H1 (cell line): ENCODE results near the gene FSTL4. TPM values are rescaled to one million over a fixed set of nuclear protein-coding genes. Genes with fewer than 3 reads are reported as not detected.

Experiments
- CTCF ChIA-PET: fragments of 300-600 bp; sonication (Branson Sonifier 250); formaldehyde crosslinking; loops from one replicate; lab custom pipeline; 2021; ENCODE audit not compliant: partially characterized antibody; lab: Charles Lee
- POLR2A ChIA-PET: fragments of 300-600 bp; sonication (Branson Sonifier 250); formaldehyde crosslinking; loops from one replicate; lab custom pipeline; 2021; ENCODE audit warnings: inconsistent platforms; ENCODE audit not compliant: partially characterized antibody; lab: Charles Lee
- DNase-seq, 2 experiments: peaks; one replicate each; pipeline versions ENCODE4 v3.0.0 to v3.0.0-alpha.2; 2010 to 2022; ENCODE audit warnings: low spot score in 2 of 2, low read depth in 1 of 2, mixed read lengths in 1 of 2
- FAIRE-seq: peaks from 2 replicates; lab custom pipeline; 2011; peaks lifted over from hg19 to GRCh38; lab: Jason Lieb, UNC
- H2AFZ ChIP-seq: 2 replicates; pipeline ENCODE4 v1.8.1; 2012; ENCODE audit warnings: low read length, inconsistent platforms
- H2AK5ac ChIP-seq: 2 replicates; pipeline ENCODE4 v1.6.1; 2013; ENCODE audit warnings: low read depth, low read length
- H2BK120ac ChIP-seq: replicated peaks from 2 replicates; pipeline ENCODE3; 2013; ENCODE audit warnings: low read depth, low read length, inconsistent platforms
- H2BK12ac ChIP-seq: 2 replicates; pipeline ENCODE4 v1.6.1; 2013; ENCODE audit warnings: low read depth, low read length
- H2BK15ac ChIP-seq: 2 replicates; pipeline ENCODE4 v1.6.1; 2013; ENCODE audit warnings: low read length
- H2BK20ac ChIP-seq: 2 replicates; pipeline ENCODE4 v1.6.1; 2013; ENCODE audit warnings: low read length
- H2BK5ac ChIP-seq: 2 replicates; pipeline ENCODE4 v1.6.1; 2013; ENCODE audit warnings: low read depth, low read length
- H3K14ac ChIP-seq: 2 replicates; pipeline ENCODE4 v1.6.1; 2013; ENCODE audit warnings: inconsistent platforms; ENCODE audit not compliant: insufficient read length
- H3K18ac ChIP-seq: 2 replicates; pipeline ENCODE4 v1.6.1; 2013; ENCODE audit warnings: low read length; ENCODE audit errors: extremely low read depth
- H3K23ac ChIP-seq: 2 replicates; pipeline ENCODE4 v1.6.1; 2013; ENCODE audit warnings: inconsistent platforms; ENCODE audit not compliant: insufficient read length
- H3K23me2 ChIP-seq: 2 replicates; pipeline ENCODE4 v1.6.1; 2013; ENCODE audit warnings: low read depth, low read length
- H3K27ac ChIP-seq: 2 replicates; pipeline ENCODE4 v1.6.1; 2011; ENCODE audit warnings: low read depth, low read length, inconsistent platforms
- H3K27me3 ChIP-seq, 4 experiments: replicated peaks in 1 of 4; 1 replicate in 1 of 4; 2 replicates in 3 of 4; pipeline versions ENCODE4 v1.6.1 to v1.8.1; 2011 to 2013; ENCODE audit warnings: low read length in 3 of 4, mild to moderate bottlenecking in 3 of 4, inconsistent platforms in 2 of 4, mixed read lengths in 2 of 4, moderate library complexity in 1 of 4; ENCODE audit not compliant: control insufficient read depth in 3 of 4, insufficient read depth in 3 of 4; ENCODE audit errors: extremely low read depth in 1 of 4
- H3K36me3 ChIP-seq, 4 experiments: 2 replicates each; pipeline versions ENCODE4 v1.6.1 to v1.8.1; 2011 to 2013; ENCODE audit warnings: mild to moderate bottlenecking in 4 of 4, low read length in 3 of 4, moderate library complexity in 2 of 4, control low read depth in 1 of 4, inconsistent platforms in 1 of 4; ENCODE audit not compliant: insufficient read depth in 4 of 4, control insufficient read depth in 2 of 4
- H3K4ac ChIP-seq: replicated peaks from 2 replicates; pipeline ENCODE3; 2013; ENCODE audit warnings: low read length, low read depth, mixed read lengths, inconsistent platforms; ENCODE audit not compliant: insufficient read length
- H3K4me1 ChIP-seq, 4 experiments: replicated peaks in 1 of 4; 1 replicate in 1 of 4; 2 replicates in 3 of 4; pipeline versions ENCODE4 v1.6.1 to v1.8.1; 2011 to 2013; ENCODE audit warnings: low read length in 3 of 4, inconsistent platforms in 2 of 4, mixed read lengths in 1 of 4; ENCODE audit not compliant: insufficient read depth in 4 of 4, control insufficient read depth in 3 of 4
- H3K4me2 ChIP-seq, 2 experiments: 2 replicates each; pipeline versions ENCODE4 v1.6.1 to v1.8.1; 2011 to 2013; ENCODE audit warnings: low read depth in 2 of 2, low read length in 2 of 2, control low read depth in 1 of 2, inconsistent platforms in 1 of 2, mild to moderate bottlenecking in 1 of 2; ENCODE audit not compliant: insufficient read depth in 1 of 2
- H3K4me3 ChIP-seq, 4 experiments: fragments of 200-600, 300-600 bp in 1 of 4; sonication (generic), shearing (Covaris generic), sonication (Bioruptor Twin) in 1 of 4; 2 replicates each; pipeline versions ENCODE4 v1.5.1 to v1.8.1; 2011 to 2016; ENCODE audit warnings: low read length in 4 of 4, low read depth in 3 of 4, control low read depth in 2 of 4, inconsistent platforms in 2 of 4, mild to moderate bottlenecking in 2 of 4, mixed read lengths in 1 of 4, moderate library complexity in 1 of 4; ENCODE audit not compliant: insufficient read depth in 2 of 4; ENCODE audit errors: extremely low read depth in 1 of 4
- H3K56ac ChIP-seq: replicated peaks from 2 replicates; pipeline ENCODE3; 2013; ENCODE audit warnings: low read depth, mild to moderate bottlenecking, mixed read lengths, low read length, inconsistent platforms; ENCODE audit not compliant: insufficient read length
- H3K79me1 ChIP-seq: 2 replicates; pipeline ENCODE4 v1.6.1; 2013; ENCODE audit warnings: low read depth, low read length, control low read depth
- H3K79me2 ChIP-seq, 2 experiments: 2 replicates each; pipeline versions ENCODE4 v1.6.1 to v1.8.1; 2012 to 2013; ENCODE audit warnings: low read length in 2 of 2, mild to moderate bottlenecking in 2 of 2, inconsistent platforms in 1 of 2; ENCODE audit not compliant: insufficient read depth in 2 of 2, control insufficient read depth in 1 of 2
- H3K9ac ChIP-seq, 4 experiments: replicated peaks in 1 of 4; 1 replicate in 1 of 4; 2 replicates in 3 of 4; pipeline versions ENCODE4 v1.6.1 to v1.8.1; 2011 to 2013; ENCODE audit warnings: low read depth in 3 of 4, low read length in 3 of 4, control low read depth in 2 of 4, mild to moderate bottlenecking in 2 of 4, moderate library complexity in 2 of 4, inconsistent platforms in 1 of 4; ENCODE audit errors: extremely low read depth in 1 of 4
- H3K9me3 ChIP-seq, 2 experiments: 2 replicates each; pipeline versions ENCODE4 v1.6.1 to v1.8.1; 2012 to 2013; ENCODE audit warnings: mild to moderate bottlenecking in 2 of 2, moderate library complexity in 2 of 2, control low read depth in 1 of 2, inconsistent platforms in 1 of 2, low read depth in 1 of 2, low read length in 1 of 2, mixed read lengths in 1 of 2; ENCODE audit not compliant: insufficient read depth in 2 of 2
- H4K20me1 ChIP-seq, 2 experiments: replicated peaks in 1 of 2; 2 replicates each; pipeline versions ENCODE3 to v1.8.1; 2011 to 2013; ENCODE audit warnings: inconsistent platforms in 2 of 2, low read length in 2 of 2, mild to moderate bottlenecking in 1 of 2; ENCODE audit not compliant: insufficient read depth in 2 of 2, control insufficient read depth in 1 of 2
- H4K5ac ChIP-seq: 2 replicates; pipeline ENCODE4 v1.6.1; 2013; ENCODE audit warnings: low read length, low read depth, mixed read lengths, inconsistent platforms; ENCODE audit not compliant: insufficient read length
- H4K8ac ChIP-seq: 2 replicates; pipeline ENCODE4 v1.8.0; 2013; ENCODE audit warnings: mild to moderate bottlenecking, moderate library complexity, low read length, inconsistent platforms; ENCODE audit not compliant: insufficient read depth; ENCODE audit errors: extremely low read depth
- H4K91ac ChIP-seq: replicated peaks from 2 replicates; pipeline ENCODE3; 2013; ENCODE audit warnings: low read length, mixed read lengths, inconsistent platforms; ENCODE audit not compliant: insufficient read length
- BCL11A ChIP-seq, 2 experiments: IDR thresholded peaks; one replicate each; pipeline ENCODE4 v1.6.1; 2011; ENCODE audit warnings: low read depth in 2 of 2, low read length in 2 of 2, mild to moderate bottlenecking in 2 of 2
- CHD1 ChIP-seq: IDR thresholded peaks from 2 replicates; pipeline ENCODE4 v1.6.1; 2012; ENCODE audit warnings: low read depth, low read length, improper control_type of control experiment
- EGR1 ChIP-seq: IDR thresholded peaks from 2 replicates; pipeline ENCODE4 v1.6.1; 2011; ENCODE audit warnings: low read depth, low read length, borderline replicate concordance
- GABPA ChIP-seq: IDR thresholded peaks from 2 replicates; pipeline ENCODE4 v1.6.1; 2011; ENCODE audit warnings: mild to moderate bottlenecking, low read length, moderate library complexity, borderline replicate concordance; ENCODE audit not compliant: insufficient read depth
- GTF2F1 ChIP-seq: IDR thresholded peaks from 2 replicates; pipeline ENCODE4 v1.6.1; 2012; ENCODE audit warnings: low read depth, low read length, improper control_type of control experiment, borderline replicate concordance
- JUND ChIP-seq: IDR thresholded peaks from 2 replicates; pipeline ENCODE4 v1.6.1; 2011; ENCODE audit warnings: mild to moderate bottlenecking, improper control_type of control experiment, low read length
- MAFK ChIP-seq: IDR thresholded peaks from 2 replicates; pipeline ENCODE4 v1.6.1; 2012; ENCODE audit warnings: low read depth, mild to moderate bottlenecking, improper control_type of control experiment, low read length
- MAX ChIP-seq: IDR thresholded peaks from 2 replicates; pipeline ENCODE4 v1.6.1; 2012; ENCODE audit warnings: inconsistent platforms
- NRF1 ChIP-seq: IDR thresholded peaks from 2 replicates; pipeline ENCODE4 v1.6.1; 2011; ENCODE audit warnings: mild to moderate bottlenecking, low read depth, low read length, improper control_type of control experiment
- PHF8 ChIP-seq: fragments of 200-600 bp; sonication (generic); conservative IDR thresholded peaks from 2 replicates; pipeline ENCODE4 v1.7.1; 2012; ENCODE audit warnings: low read depth, mild to moderate bottlenecking, inconsistent platforms, low read length, moderate library complexity
- POU5F1 ChIP-seq: IDR thresholded peaks from 2 replicates; pipeline ENCODE4 v1.6.1; 2011; ENCODE audit warnings: low read depth, mild to moderate bottlenecking, low read length, moderate library complexity
- SIN3A ChIP-seq, 2 experiments: IDR thresholded peaks in 1 of 2; conservative IDR thresholded peaks in 1 of 2; 2 replicates each; pipeline ENCODE4 v1.6.1; 2011 to 2012; ENCODE audit warnings: low read length in 2 of 2, improper control_type of control experiment in 1 of 2, low read depth in 1 of 2, mild to moderate bottlenecking in 1 of 2
- SP2 ChIP-seq: IDR thresholded peaks from 2 replicates; pipeline ENCODE4 v1.6.1; 2012; ENCODE audit warnings: mild to moderate bottlenecking, low read length, inconsistent platforms
- WGBS, 2 experiments: shearing (Covaris generic) in 1 of 2; methylation state at CpG; one replicate each; pipeline versions ENCODE4 v1.1.6 to v1.1.7; 2013 to 2015; ENCODE audit warnings: low lambda C conversion rate in 2 of 2, mixed read lengths in 2 of 2, inconsistent platforms in 1 of 2, low coverage in 1 of 2, missing lambda C conversion rate in 1 of 2; ENCODE audit not compliant: insufficient replicate concordance in 2 of 2, insufficient coverage in 1 of 2, insufficient read length in 1 of 2; ENCODE audit errors: extremely low coverage in 1 of 2, missing lambda C conversion rate in 1 of 2; 5-methylcytosine and 5-hydroxymethylcytosine counted together
- polyA plus RNA-seq, 7 experiments: library from polyadenylated mRNA; depleted of rRNA in 3 of 7; stranded (reverse) in 5 of 7; unstranded in 2 of 7; fragments of >200 nt in 5 of 7; fragments of 200-250 nt in 2 of 7; gene quantifications; 1 replicate in 5 of 7; 2 replicates in 1 of 7; 4 replicates in 1 of 7; pipeline versions ENCODE4 v1.2.1 to v1.2.3, GENCODE V29; 2011 to 2013; ENCODE audit warnings: missing spikeins in 2 of 7, mixed read lengths in 2 of 7
- total RNA-seq: library from RNA; stranded (reverse); fragmentation: NEBNext Ultra II Directional; extraction: Animal tissue kit (Norgen Biotek cat#: 25700); gene quantifications from 2 replicates; pipeline ENCODE4 v1.2.1, GENCODE V29; 2021
- TF ChIP-seq, protein P1 (sequence below): IDR thresholded peaks from 2 replicates; pipeline ENCODE4 v1.6.1; 2011; ENCODE audit warnings: low read length, improper control_type of control experiment

FSTL4 gene
- total and polyA plus RNA-seq, 2 of the 8 experiments (the other 6 are each of a cell fraction or from before 2014, with no cell fraction given) = 3.1 to 4.1 TPM

DNA sequence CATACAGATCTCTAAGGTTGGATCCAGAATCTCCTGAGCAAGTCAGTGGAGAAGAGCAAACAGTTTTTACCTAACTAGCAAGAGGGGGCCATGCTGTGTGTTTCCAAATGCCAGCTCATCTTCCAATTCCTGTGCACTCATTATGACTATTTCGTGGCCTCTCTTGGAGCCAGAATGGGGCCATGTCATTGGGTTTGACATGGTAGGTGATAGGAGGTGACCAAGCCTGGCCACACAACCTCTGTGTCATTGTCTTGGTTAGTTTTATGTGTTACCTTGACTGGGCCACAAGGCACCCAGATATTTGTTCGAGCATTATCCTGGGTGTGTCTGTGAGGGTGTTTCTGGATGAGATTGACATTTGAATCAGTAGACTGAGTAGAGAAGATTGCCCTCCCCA, 354.4 kb downstream of the FSTL4 start:
- Histone ChIP-seq H4K8ac (no peak overlapping the region), H3K36me3 (no peaks in the 10 kb centered on the region; a peak in 1 of 8 replicates), H3K4me2 (no peak overlapping the region), H4K91ac (no peak overlapping the region), H2BK20ac (no peak overlapping the region), H3K9ac (no peak overlapping the region), H2BK12ac (no peak overlapping the region), H4K20me1 (no peaks in the 10 kb centered on the region), H3K56ac (no peak overlapping the region), H2AFZ (no peak overlapping the region), H3K14ac (no peak overlapping the region), H3K9me3 (no peaks in the 10 kb centered on the region), H3K23ac (no peak overlapping the region), H3K4me3 (no peak overlapping the region), H3K79me1 (no peaks in the 10 kb centered on the region), H3K27me3 (no peaks in the 10 kb centered on the region), H2BK5ac (no peak overlapping the region), H3K4ac (no peak overlapping the region), H4K5ac (no peak overlapping the region), H2BK120ac (no peak overlapping the region), H3K23me2 (no peaks in the 10 kb centered on the region; the same call in 1 of the 2 replicates), H2AK5ac (no peak overlapping the region), H2BK15ac (no peak overlapping the region), H3K79me2 (no peaks in the 10 kb centered on the region), H3K27ac (no peak overlapping the region), H3K4me1 (no peaks in the 10 kb centered on the region), H3K18ac (no peak overlapping the region)
- ChIA-PET POLR2A (no interaction called here), CTCF (interaction anchor here (1.0 to 1.8 kb wide), 2 partner anchors 10 to 146 kb away, joined by 3 to 9 read pairs; no protein-coding TSS in a partner anchor)
- DNase-seq (no peak), FAIRE-seq (no peak)
- WGBS, 2 experiments = 86% methylated on average over 2 of the region's 2 CpGs; no CpG with 5 or more reads in 1 of the 2 experiments
- TF ChIP-seq GABPA (no peak), BCL11A (IDR thresholded peaks at IDR 0.05; ENCODE audit: low read depth in 2 of 2, low read length in 2 of 2) (no peak), PHF8 (no peak), GTF2F1 (no peak), MAFK (no peak), MAX (no peak), EGR1 (no peak), POU5F1 (no peak), CHD1 (no peak), SIN3A (conservative IDR thresholded peaks at IDR 0.05 in 1 of 2, IDR thresholded peaks at IDR 0.05 in 1 of 2; ENCODE audit: low read depth in 1 of 2, low read length in 2 of 2) (no peak), JUND (no peak), SP2 (no peak), NRF1 (no peak)
- TF ChIP-seq, protein P1, sequence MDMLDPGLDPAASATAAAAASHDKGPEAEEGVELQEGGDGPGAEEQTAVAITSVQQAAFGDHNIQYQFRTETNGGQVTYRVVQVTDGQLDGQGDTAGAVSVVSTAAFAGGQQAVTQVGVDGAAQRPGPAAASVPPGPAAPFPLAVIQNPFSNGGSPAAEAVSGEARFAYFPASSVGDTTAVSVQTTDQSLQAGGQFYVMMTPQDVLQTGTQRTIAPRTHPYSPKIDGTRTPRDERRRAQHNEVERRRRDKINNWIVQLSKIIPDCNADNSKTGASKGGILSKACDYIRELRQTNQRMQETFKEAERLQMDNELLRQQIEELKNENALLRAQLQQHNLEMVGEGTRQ = no peak
